ENCODE measurements around the gene SART1. TPM values are rescaled to one million over a fixed set of nuclear protein-coding genes. Genes with fewer than 3 reads are reported as not detected.

SART1 gene
- total RNA-seq, 2 donors from 2014 or later, result 31.2 to 31.6 TPM

GRCh38 chr11:65958774-65959420, 2.6 kb upstream of the SART1 start:
- ATAC-seq, result no peak
- intact Hi-C loops (cut with DNase I), result no loop called here
- no peak for DNase-seq

GRCh38 chr11:65960824-65961266, 689 bp upstream of the SART1 start:
- no peak for DNase-seq

GRCh38 chr11:65962141-65962564, 619 bp downstream of the SART1 start:
- ATAC-seq, result peak in 1 of 2 donors; percentile 1
- DNase-seq, result no peak
- intact Hi-C loops (cut with DNase I), result loop anchor here (5.0 to 10.0 kb wide), 2 partner anchors 45 to 77 kb away; partner anchors contain the start of genes C11orf68 (in 1 of the 2), DRAP1 (in 1 of the 2) and FIBP (in 1 of the 2)

More at GRCh38 chr11:65960824-65961266, 689 bp upstream of the SART1 start:
- intact Hi-C loops (cut with DNase I), result loop anchor here (1.0 to 10.0 kb wide), 3 partner anchors 44 to 76 kb away; partner anchors contain the start of genes FIBP (in 2 of the 2), C11orf68 (in 1 of the 2) and DRAP1 (in 1 of the 2)
- peak in 1 of 2 donors; percentile 2 for ATAC-seq

GRCh38 chr11:65964906-65965305, 3.4 kb downstream of the SART1 start:
- no peak for DNase-seq
- no peak for ATAC-seq

GRCh38 chr11:65965986-65966762, 4.6 kb downstream of the SART1 start:
- ATAC-seq (no peak), DNase-seq (no peak)
- intact Hi-C loops (cut with DNase I), result loop anchor here in 1 of 2 donors (10.0 kb wide), 1 partner anchor 81 kb away; the partner anchor contains the start of gene FIBP

More at GRCh38 chr11:65964906-65965305, 3.4 kb downstream of the SART1 start:
- intact Hi-C loops (cut with DNase I), result loop anchor here (5.0 to 10.0 kb wide), 2 partner anchors 48 to 80 kb away; partner anchors contain the start of genes C11orf68 (in 1 of the 2), DRAP1 (in 1 of the 2) and FIBP (in 1 of the 2)

- ATAC-seq, result no peak
- intact Hi-C loops (cut with DNase I), result loop anchor here in 1 of 2 donors (10.0 kb wide), 1 partner anchor 83 kb away; the partner anchor contains the start of gene FIBP
- no peak for DNase-seq
Observed at GRCh38 chr11:65967329-65967934, 5.9 kb downstream of the SART1 start.

- DNase-seq (no peak), ATAC-seq (no peak)
- intact Hi-C loops (cut with DNase I), result loop anchor here in 1 of 2 donors (10.0 kb wide), 1 partner anchor 84 kb away; the partner anchor contains the start of gene FIBP
Observed at GRCh38 chr11:65968600-65969482, 7.3 kb downstream of the SART1 start.

- intact Hi-C loops (cut with DNase I), result no loop called here
- DNase-seq (no peak), ATAC-seq (no peak)
Observed at GRCh38 chr11:65972116-65972515, 10.6 kb downstream of the SART1 start.

- DNase-seq (no peak), ATAC-seq (no peak)
- intact Hi-C loops (cut with DNase I), result no loop called here
Observed at GRCh38 chr11:65973439-65974110, 12.0 kb downstream of the SART1 start.

GRCh38 chr11:65975771-65976170, 14.2 kb downstream of the SART1 start:
- ATAC-seq (no peak), DNase-seq (no peak)
- intact Hi-C loops (cut with DNase I), result no loop called here

- no peak for DNase-seq
- intact Hi-C loops (cut with DNase I), result no loop called here
- no peak for ATAC-seq
Observed at GRCh38 chr11:65976216-65977176, 15.0 kb downstream of the SART1 start.

GRCh38 chr11:65977621-65978390, 16.3 kb downstream of the SART1 start:
- no peak for ATAC-seq
- intact Hi-C loops (cut with DNase I), result no loop called here
- no peak for DNase-seq

- intact Hi-C loops (cut with DNase I), result no loop called here
- ATAC-seq, result no peak
Observed at GRCh38 chr11:65978391-65979238, 17.1 kb downstream of the SART1 start.

GRCh38 chr11:65979261-65979759, 17.8 kb downstream of the SART1 start:
- no peak for DNase-seq
- intact Hi-C loops (cut with DNase I), result no loop called here
- ATAC-seq, result no peak

More at GRCh38 chr11:65978391-65979238, 17.1 kb downstream of the SART1 start:
- DNase-seq, result no peak
